ENCODE data around the gene ULBP2. TPM values are rescaled to one million over a fixed set of nuclear protein-coding genes. Genes with fewer than 3 reads are reported as not detected.

Gene ULBP2
- total and polyA plus RNA-seq, 11 donors: 0.27 to 3.7 (median 0.85) TPM

DNA sequence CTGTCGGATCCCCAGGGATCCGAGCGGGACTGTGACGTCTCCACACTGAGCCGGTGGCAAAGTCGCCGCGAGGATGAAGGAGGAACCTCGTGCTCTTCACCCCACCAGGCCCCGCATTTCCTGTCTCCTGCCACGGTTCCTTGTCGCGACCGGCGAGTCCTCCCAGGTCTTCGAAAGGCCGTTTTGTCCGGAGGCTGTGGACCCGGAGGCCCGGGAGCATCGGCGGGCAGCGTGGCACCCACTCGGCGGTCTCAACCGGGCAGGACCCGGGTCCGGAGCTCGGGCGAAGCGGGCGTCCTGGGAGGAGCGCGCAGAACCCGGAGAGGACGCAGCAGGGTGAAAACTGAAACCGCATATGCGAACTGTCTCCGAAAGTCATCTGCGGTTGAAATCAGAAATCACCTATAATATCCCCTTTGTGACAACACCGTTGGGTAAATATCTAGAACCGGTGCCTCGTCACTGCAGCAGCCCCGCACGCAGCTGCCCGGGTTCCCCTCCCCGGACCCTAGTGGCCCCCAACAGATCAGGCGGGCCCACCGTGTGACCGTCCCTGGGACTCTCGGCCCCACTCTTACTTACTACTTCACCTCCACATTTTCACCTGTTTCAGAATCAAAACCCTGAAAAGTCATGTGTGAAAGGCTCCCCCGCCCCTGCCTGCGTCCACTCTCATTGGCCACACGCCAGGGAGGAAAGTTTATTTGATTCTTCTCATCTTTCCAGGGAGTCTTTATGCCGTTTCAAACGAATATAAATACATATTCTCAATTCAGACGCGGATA is 3.1 kb upstream of the ULBP2 start:
- Histone ChIP-seq H3K36me3 (no peaks in the 10 kb centered on the region), H3K9me3 (no peaks in the 10 kb centered on the region), H3K4me1 (peaks cover 0 to 30% (median 16%) of the 10 kb centered on the region in 12 donors), H3K27ac (no peak overlapping the region), H3K4me3 (peak overlapping the region; percentile 19 to 60 (median 47)), H3K27me3 (peaks cover 36 to 75% (median 68%) of the 10 kb centered on the region in 9 donors)
- intact Hi-C loops (cut with DNase I): loop anchor here in 3 of 10 donors (10.0 kb wide), 3 partner anchors 396 to 876 kb away; no protein-coding TSS in a partner anchor
- ATAC-seq (no peak), DNase-seq (peak in 1 of 5 donors; percentile 55)
- TF ChIP-seq POLR2A (IDR thresholded peaks at IDR 0.05) (no peak), CTCF (IDR thresholded peaks at IDR 0.05) (no peak)
- 2% methylated on average over 48 to 58 of the region's 58 CpGs for WGBS, 4 donors

- no peak for ATAC-seq
- WGBS, 4 donors: 30 to 57% (median 41%) methylated on average over 5 of the region's 5 CpGs
- H3K27ac ChIP-seq: no peak overlapping the region
- no peak for DNase-seq
- intact Hi-C loops (cut with DNase I): loop anchor here in 3 of 10 donors (10.0 kb wide), 3 partner anchors 395 to 875 kb away; no protein-coding TSS in a partner anchor
- no peak overlapping the region for H3K4me3 ChIP-seq
- H3K9me3 ChIP-seq: no peaks in the 10 kb centered on the region
- H3K27me3 ChIP-seq: peaks cover 35 to 75% (median 67%) of the 10 kb centered on the region in 9 donors
- H3K36me3 ChIP-seq: no peaks in the 10 kb centered on the region
- TF ChIP-seq CTCF (IDR thresholded peaks at IDR 0.05) (no peak), POLR2A (IDR thresholded peaks at IDR 0.05) (no peak)
- H3K4me1 ChIP-seq: peaks cover 0 to 30% (median 16%) of the 10 kb centered on the region in 12 donors
These were observed 2.5 kb upstream of the ULBP2 start for GRCh38 chr6:149939356-149939648.

DNA sequence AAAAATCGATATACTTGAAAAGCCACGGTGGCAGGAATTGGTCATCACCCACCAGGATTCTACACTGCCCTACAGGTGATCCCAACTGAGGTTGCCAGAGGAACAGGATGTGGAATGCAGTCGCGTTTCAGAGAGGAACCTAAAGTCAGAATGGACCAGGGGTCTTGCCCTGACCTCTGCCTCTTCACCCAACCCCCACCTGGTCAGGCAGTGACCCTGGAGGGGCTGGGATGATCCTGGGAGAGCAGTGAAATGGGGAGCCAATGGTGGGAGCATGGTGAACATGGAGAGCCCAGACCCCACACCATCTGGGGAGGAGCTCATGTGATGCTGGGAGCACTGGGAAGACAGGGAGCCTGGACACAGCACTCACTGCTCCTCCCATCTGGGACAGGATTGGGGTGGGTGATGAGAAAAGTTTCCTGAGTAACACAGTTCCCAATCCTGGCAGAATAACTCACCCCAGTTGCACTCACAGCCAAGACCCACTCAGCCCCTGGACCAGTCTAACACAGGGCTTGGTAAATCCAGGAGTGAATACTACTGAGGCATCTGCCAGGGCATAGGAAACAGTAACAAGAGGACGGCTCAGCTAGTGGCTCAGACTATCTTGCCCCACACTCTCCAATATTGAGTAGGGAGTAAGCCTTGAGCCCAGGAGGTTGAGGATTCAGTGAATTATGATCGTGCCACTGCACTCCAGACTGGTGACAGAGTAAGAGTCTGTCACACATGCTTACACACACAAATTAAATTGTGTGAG is 1.7 kb upstream of the ULBP2 start:
- H3K36me3 ChIP-seq: no peaks in the 10 kb centered on the region
- WGBS, 4 donors: 22 to 35% (median 24%) methylated on average over 6 of the region's 6 CpGs
- H3K4me3 ChIP-seq: no peak overlapping the region
- H3K27me3 ChIP-seq: peaks cover 35 to 69% (median 59%) of the 10 kb centered on the region in 9 donors
- ATAC-seq: no peak
- H3K9me3 ChIP-seq: no peaks in the 10 kb centered on the region
- H3K4me1 ChIP-seq: peaks cover 0 to 30% (median 16%) of the 10 kb centered on the region in 12 donors
- TF ChIP-seq POLR2A (IDR thresholded peaks at IDR 0.05): no peak
- no peak for TF ChIP-seq CTCF (IDR thresholded peaks at IDR 0.05)
- intact Hi-C loops (cut with DNase I): loop anchor here in 3 of 10 donors (10.0 kb wide), 3 partner anchors 395 to 875 kb away; no protein-coding TSS in a partner anchor
- no peak for DNase-seq
- H3K27ac ChIP-seq: no peak overlapping the region

DNA sequence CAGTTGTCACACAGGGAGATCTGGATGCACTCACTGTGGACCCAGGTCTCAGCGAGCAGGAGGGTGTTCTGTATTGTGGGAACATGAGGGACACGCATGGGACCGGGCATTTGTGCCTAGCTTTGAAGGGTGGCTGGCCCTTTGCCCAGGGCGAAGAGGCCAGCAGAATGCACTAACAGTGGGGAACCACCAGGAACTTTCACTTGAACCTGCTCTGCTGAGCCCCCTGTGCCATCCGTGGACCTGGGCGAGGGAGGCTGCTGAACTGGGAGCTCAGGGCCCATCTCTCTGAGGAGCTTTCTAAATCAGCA is 1.2 kb upstream of the ULBP2 start:
- H3K9me3 ChIP-seq: no peaks in the 10 kb centered on the region
- ATAC-seq (no peak), DNase-seq (peak in 1 of 5 donors; percentile 30)
- intact Hi-C loops (cut with DNase I): no loop called here
- H3K27ac ChIP-seq: no peak overlapping the region
- TF ChIP-seq POLR2A (IDR thresholded peaks at IDR 0.05) (no peak), CTCF (IDR thresholded peaks at IDR 0.05) (no peak)
- peaks cover 0 to 30% (median 16%) of the 10 kb centered on the region in 12 donors for H3K4me1 ChIP-seq
- no peaks in the 10 kb centered on the region for H3K36me3 ChIP-seq
- 36 to 47% (median 40%) methylated on average over 6 of the region's 6 CpGs for WGBS, 4 donors
- H3K27me3 ChIP-seq: peaks cover 35 to 64% (median 54%) of the 10 kb centered on the region in 9 donors
- H3K4me3 ChIP-seq: no peak overlapping the region

Measured in heart left ventricle (tissue), 16 donors.